GM19351 (cell line): ENCODE data around the gene HOXC5.

Experiments
- ATAC-seq: cut with Tn5 transposase; IDR thresholded peaks from one replicate; pipeline ENCODE4 v1.9.1; 2021; ENCODE audit warnings: mild to moderate bottlenecking, moderate library complexity; ENCODE audit not compliant: unreplicated experiment

Gene HOXC5

DNA sequence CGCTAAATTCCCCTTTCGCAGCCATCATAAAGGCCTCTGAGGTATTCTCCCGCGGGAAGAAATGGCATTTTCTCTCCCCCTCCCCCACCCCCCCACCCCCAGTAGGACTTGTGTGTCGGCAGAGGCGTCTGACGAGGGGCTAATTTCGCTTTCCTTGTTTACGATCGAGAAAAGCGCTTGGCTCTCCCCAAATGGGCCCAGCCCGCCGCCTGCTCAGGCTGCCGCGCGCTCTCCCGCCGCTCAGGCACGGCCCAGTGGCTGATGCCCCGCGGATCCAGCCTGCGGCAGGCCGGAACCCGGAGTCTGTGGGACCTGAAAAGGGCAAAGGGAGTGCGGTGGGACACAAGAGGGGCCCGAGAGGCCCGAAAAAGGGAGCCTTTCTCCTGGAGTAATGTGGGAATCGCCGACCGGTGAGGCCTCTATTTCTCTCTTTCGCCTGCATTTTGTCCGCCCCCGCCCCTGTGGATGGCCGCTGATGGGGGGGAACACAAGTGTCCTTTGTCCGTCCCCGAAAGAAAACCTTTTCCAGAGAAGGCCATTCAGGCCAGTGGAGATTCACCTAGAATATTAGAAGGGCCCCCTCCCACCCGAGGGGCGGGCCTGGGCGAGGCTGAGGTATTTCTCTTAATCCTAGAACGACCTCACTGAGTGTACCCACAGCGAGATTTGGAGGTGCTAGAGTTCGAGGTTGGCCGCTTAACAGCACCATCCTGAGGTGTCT lies 13.6 kb upstream of the HOXC5 start:
- no peak for ATAC-seq

DNA sequence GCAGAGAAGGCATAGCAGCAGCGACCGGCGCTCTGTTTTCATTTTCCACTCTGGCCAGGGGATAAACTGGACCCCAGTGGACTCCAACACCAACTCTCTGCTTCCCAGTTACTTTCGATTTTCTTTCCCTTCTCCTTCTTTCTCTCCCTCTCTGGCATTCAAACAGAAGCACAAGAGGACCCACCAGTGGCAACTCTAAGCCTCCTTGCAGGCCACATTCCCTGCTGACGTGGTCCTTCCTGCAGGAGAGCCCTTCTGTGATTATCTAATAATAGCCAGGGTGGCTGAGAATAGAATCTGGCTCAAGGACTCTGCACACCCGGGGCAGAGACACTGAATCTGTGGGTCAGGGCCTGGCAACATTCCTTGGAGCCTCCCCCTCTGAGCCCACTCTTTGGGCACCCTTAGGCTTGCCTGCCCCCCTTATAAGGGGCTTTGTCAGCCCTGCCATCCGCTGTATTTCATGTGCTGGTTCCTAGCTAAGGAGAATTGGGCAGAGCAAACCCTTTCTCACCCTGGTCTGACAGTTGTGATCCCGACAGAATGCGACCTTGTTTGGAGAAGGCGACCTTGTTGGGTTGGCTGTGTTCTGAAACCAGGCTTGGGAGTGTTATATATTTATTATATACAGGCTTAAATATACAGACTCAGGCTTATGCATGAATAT lies 12.8 kb upstream of the HOXC5 start:
- ATAC-seq, result no peak

DNA sequence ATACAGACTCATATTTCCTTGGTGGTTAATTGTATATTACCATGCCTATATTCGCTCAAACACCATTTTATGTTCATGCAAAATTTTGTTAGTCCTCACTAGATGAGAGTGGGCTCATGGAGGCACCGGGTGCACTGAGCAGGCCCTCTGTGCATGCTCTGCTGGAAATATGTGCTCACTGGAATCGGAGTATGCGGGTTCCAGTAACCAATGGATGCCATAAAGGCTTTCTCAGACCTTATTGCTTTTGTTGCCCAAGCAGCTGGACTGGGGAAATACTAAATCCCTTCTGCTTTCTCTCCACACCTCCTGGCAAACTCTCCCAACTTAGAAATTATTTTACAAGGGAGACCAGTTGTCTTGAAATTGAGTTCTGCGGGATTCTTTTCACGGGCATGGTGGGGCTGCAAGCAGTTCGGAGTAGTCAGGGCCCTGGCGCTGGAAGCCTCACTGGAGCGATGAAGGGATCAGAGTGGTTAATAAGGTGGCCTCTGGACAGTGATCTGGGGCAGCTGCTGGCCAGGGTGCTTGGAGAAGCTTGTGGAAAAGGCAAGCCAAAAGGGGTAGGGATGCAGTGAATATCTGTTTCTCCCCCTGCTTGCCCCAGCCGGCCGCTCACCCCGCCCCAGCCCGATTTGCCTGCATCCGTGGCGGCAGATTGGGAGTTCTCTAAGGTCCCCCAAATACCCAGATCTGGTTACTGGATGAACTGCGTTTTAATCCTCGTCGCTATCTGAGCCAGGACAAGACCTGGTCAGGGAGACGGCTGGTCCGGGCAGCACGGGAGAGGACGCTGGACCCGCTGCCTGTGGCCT lies 12.1 kb upstream of the HOXC5 start:
- ATAC-seq, result no peak

DNA sequence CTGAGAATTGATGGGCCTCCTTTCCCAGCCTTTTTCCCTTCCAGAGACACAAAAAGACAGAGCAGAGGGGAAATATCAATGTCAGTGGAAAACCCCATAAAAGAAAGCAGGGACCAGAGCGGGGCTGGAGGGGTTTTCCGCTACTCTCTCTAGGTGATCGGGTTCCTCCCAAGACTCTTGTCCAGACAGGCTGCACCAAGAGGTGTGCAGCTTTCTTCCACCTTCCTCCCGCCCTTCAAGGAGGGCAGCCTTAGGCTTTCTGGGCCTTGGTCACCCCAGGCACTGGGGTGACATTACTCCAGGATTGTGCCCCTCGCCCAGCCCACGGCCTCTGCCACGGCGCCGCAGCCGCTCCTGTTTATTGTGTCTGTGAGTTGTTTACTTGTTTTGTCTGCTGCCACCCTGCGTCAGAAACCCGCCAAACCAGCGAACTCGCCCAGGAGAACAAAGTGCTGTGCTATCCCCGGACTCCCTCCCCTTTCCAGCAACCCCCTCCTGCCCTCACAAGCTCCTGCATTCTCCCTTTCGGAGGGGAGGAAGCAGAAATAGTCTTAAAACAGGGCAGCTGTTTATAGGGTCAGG lies 11.3 kb upstream of the HOXC5 start:
- no peak for ATAC-seq

DNA sequence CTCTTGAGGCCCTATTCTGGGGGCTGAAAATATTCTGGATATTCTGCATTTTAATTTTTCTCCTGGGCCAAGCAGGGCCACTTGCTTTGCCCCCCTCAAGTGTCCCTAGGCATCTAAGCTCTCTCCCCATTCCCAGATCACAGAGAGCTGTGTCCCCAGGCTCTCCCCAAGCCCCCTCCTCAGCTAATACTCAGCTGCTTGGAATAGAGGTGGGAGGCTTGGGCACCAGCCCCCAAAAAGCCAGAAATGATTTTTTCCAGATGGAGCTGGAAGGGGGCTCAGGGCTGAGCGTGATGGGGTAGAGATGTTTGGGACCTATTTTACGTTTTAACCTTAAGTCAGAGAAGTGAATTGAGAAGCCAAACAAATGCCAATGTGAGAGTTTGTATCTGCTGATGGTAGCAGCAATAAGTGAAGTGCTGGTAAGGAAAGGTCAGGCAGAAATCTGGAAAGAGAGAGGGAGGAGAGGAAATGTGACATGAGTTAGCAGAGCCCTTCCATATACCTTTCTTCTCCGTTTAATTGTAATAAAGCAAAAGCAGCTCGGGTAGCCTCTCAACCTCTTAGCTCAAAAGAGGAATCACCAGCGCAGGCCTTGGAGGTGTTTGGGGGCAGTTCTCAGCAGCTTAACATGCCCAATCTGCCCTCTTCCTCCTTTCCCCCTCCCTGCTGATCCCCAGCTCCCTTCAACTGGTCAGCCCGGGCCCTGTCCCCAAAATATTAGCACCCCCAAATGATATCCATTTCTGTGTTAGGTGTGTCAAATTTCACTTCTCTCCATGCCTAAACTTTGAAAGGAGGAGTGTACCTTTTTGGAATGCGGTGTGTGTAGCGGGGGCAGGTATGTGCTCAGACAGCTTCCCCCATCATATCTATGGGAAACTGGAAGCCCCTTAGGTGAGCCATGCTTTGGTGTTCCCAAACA lies 9.6 kb upstream of the HOXC5 start:
- ATAC-seq, result no peak

DNA sequence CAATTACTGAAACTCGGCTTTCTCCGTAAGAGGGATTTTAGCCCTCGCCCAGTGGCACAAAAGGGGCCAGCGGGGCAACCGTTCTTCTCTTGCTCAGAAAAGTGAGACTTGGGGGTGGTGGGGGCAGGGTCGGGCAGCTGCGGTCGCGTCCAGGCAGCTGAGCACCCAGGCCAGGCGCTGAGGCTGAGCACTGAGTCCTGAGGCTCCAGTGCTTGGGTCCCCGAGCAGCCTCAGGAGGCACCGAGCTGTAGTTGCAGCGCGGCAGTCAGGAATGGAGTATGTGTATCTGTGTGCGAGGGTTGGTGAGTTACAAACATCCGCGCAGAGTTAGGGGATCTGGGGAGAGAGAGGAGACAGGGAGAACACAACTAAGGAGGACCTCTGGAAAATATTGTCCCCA lies 8.7 kb upstream of the HOXC5 start:
- ATAC-seq, result no peak

DNA sequence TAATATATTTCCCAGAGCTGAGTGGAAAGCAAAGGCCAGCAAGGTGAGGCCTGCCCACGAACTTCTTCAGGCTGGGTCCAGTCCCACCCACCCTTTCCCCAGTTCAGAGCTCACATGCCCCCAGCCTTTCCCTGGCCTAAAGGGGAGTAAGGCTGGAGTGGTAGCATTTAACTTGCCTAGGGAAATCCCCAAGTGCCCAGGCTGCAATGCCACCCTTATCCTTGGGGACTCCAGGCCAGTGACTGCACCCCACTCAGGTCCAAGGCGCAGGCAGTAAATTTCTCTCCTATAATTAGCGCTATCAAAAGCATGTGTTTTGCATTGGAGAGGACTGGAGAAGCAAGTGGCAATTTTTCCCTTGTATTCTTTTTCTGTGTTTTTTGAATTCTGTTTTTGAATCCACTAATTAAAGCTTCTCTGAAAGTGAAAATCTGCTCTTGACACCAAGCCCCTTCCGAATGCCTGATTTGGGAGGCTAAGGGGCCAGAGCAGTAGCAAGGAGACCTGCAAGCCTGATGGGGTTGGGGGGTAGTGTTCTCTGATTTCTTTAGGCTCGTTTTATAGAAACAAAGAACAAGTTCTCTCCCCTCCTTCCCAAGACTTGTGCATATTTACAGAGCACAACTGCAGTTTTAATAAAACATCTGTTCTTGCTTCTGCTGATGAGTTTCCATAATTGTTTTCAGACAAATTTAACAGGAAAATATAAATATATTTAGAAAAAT lies 8.1 kb upstream of the HOXC5 start:
- no peak for ATAC-seq

DNA sequence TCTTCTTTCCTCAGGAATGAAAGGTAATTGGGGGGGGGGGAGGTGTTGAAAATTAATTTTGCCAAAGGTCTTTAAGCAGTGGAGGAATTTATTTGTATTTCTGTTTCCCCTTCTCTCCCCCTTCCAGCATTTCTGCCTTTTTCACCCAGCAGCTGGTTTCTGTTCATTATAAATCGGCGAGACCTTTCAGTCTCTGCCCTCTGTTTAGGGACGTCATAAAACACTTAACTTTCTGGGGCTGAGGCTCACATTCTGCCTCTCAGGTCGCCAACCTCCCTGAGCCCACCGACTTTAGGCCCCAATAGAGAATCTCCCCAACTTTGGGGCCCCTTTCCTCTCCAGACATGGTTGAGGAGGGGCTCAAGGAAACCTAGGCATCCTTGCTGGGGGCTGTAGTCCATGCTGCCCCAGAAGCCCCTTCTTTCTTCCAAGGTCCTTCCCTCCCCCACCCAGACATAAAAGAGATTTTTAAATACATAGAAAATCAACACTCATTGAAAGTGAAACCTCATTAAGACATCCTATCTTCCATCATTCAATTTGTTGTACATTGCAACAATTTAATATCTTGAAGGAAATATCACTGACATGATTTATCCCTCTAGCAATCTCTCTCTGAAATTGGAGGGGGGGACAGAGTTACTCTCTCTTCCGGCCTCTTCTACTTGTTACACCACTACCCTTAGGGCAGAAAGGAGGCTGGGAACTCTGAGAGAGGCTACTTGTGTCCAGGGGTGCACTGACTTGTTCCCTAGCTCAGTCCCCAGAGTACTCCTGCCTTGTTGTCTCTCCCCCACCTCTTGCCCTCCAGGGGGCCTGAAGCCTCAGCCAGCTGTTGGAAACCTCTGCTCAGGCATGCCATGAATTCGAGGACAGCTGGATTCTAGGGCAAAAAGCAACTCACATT lies 7.1 kb upstream of the HOXC5 start:
- no peak for ATAC-seq

DNA sequence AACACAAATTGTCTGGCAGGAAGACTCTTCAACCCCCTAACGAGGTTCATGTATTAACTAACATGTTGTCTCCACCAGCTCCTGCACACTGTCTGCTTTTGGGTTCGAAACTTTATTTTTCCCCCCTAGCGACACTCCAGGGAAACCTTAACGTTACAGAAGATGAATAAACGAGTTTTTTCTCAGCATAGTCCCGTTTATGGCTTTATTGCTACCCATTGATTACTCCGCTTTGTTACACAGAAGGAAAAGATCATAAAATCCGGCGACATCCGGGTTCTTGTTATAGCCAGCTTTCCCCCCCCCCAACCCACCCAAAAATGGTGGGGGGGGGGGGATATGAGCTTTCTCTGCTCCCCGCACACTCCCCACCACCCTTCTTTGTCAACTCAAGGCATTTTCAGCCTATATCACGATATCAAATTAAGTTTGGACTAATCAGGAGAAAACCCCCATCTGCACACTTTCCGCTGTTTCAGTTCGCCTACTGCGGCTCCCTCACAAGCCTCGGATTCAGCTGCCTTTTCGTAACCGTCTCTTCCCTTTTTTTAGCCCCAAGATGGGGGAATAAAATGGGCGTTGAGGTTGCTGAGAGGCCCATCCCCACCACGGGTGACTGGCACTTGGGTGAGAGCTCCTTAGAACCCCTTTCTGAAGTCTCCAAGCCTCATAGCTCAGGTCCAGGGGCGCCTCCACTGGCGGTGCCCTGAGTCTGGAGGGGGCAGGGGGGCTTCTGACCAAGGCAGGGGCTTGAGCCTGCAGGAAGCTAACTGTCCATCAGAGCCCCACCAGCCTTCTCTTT lies 6.0 kb upstream of the HOXC5 start:
- ATAC-seq, result no peak

DNA sequence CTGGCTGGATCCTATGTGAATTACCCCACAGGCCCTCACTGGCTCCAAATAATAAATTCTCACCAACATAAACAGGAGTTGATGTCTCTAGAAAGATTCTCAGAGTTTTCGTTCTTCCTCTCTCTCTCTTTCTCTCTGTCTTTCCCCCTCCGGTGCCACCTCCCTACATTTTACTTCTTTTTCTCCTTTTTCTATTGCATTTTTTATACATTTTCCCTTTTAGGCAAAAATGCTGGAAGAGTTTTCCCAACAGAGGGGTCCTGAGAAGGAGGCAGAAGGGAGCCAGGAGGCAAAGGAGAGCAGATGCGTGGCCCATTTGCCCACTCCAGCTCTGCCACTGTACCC lies 5.4 kb upstream of the HOXC5 start:
- ATAC-seq, result no peak

DNA sequence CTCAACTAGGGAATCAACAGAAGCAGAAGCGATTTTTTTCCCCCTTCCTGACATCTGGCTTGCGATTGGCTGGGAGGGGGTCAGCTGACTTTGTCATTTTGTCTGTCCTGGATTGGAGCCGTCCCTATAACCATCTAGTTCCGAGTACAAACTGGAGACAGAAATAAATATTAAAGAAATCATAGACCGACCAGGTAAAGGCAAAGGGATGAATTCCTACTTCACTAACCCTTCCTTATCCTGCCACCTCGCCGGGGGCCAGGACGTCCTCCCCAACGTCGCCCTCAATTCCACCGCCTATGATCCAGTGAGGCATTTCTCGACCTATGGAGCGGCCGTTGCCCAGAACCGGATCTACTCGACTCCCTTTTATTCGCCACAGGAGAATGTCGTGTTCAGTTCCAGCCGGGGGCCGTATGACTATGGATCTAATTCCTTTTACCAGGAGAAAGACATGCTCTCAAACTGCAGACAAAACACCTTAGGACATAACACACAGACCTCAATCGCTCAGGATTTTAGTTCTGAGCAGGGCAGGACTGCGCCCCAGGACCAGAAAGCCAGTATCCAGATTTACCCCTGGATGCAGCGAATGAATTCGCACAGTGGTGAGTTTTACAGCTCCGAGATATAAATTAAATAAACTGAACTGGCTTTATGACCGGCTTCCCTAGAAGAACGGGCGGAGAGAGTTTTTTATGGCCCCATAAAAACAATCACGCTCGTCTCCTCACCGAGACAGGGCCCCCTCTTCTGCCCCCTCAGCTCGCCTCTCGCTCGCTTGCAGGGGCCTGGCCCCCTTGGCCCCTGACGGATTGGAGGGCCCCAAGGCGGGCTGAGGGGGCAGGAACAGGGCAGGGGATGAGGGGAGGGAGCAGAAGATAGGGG lies 4.3 kb upstream of the HOXC5 start, which contains the start of gene HOXC6:
HOXC6 (plus strand) TSS at position 127 of the 888 bp plus-strand sequence; CDS start at position 209, 82 bp downstream.
- ATAC-seq, result no peak

DNA sequence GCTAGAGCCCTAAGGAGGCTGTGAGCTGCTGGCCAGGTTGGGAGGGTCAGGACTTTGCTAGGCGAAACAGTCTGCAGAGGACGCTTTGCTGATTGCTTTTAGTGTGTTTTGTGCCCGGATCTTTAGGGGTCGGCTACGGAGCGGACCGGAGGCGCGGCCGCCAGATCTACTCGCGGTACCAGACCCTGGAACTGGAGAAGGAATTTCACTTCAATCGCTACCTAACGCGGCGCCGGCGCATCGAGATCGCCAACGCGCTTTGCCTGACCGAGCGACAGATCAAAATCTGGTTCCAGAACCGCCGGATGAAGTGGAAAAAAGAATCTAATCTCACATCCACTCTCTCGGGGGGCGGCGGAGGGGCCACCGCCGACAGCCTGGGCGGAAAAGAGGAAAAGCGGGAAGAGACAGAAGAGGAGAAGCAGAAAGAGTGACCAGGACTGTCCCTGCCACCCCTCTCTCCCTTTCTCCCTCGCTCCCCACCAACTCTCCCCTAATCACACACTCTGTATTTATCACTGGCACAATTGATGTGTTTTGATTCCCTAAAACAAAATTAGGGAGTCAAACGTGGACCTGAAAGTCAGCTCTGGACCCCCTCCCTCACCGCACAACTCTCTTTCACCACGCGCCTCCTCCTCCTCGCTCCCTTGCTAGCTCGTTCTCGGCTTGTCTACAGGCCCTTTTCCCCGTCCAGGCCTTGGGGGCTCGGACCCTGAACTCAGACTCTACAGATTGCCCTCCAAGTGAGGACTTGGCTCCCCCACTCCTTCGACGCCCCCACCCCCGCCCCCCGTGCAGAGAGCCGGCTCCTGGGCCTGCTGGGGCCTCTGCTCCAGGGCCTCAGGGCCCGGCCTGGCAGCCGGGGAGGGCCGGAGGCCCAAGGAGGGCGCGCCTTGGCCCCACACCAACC lies 3.1 kb upstream of the HOXC5 start:
- no peak for ATAC-seq

DNA sequence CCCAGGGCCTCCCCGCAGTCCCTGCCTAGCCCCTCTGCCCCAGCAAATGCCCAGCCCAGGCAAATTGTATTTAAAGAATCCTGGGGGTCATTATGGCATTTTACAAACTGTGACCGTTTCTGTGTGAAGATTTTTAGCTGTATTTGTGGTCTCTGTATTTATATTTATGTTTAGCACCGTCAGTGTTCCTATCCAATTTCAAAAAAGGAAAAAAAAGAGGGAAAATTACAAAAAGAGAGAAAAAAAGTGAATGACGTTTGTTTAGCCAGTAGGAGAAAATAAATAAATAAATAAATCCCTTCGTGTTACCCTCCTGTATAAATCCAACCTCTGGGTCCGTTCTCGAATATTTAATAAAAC lies 2.4 kb upstream of the HOXC5 start:
- ATAC-seq, result no peak

DNA sequence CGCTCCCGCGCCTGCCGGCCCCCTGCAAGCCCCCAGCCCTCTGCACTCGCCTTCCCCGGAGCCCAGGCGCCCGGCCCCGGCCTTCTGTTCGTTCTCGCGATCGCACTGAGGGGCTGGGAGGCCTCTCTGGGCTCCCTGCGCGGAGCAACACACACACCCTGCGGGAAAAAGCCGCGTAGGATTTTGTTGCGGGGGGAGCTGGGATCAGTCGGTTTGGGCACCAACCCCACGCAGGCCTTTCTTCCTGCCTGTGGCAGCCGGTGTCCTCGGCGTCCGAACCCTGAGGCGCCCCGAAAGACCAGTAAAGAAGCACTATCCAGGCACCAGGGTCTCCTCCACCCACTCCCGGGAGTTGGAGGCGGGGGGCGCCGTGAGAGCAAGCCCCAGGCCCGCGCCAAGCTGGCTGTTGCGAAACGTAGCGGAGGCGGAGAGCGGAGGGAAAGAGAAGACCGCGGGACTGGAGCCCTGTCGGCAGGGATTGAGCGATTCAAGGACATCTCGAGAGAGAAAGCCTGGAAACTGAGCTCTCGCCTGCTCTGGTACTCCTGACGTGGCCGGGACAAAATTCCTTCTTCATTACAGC lies 1.9 kb upstream of the HOXC5 start:
- no peak for ATAC-seq

DNA sequence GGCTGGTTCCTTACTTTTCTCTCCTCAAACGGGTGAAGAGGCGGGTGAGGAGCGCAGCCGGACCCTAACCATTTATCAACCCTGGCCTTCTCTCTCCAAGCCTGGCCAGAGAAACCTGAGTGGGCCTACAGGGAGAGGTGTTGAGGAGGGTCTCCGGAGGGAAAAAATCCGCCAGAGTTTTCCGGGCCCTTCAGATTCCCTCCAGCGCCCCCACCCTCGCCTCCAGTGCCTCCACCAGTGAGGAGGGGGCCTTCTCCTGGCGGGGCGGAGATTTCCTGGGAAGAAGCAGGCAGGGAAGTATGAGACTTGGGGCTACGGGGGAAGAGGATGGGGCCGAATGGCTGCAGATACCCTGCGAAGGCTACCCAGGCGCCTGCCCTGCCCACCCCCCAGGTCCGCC lies 1.4 kb upstream of the HOXC5 start:
- no peak for ATAC-seq
